ENCODE data around the gene HOXA10.

DNA sequence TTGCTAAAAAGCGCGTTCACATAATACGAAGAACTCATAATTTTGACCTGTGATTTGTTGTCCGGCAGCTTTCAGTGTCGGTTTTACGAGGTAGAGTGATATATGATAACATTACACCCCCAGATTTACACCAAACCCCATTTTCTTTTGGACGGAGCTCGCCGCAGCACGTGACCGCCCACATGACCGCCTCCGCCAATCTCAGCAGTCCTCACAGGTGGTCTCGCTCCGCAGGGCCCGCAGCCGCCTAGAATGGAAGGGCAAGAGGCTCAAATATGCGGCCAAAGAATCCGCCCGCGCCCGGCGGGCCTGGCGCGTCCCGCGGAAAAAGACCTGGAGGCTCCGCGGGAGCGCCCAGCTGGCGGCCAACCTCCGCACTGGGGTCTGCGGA, 17.6 kb downstream of the HOXA10 start, which contains the start of gene HOXA7:
- TF ChIP-seq CTCF (conservative IDR thresholded peaks at IDR 0.05 in 1 of 2, IDR thresholded peaks at IDR 0.05 in 1 of 2; ENCODE audit: low read depth in 1 of 2, low read length in 2 of 2) (no peak), EZH2 (IDR thresholded peaks at IDR 0.05; ENCODE audit: low read length, missing control alignments) (no peak)
